Measurements from ENCODE around the gene COL9A3. TPM values are rescaled to one million over a fixed set of nuclear protein-coding genes. Genes with fewer than 3 reads are reported as not detected.
"Not testable (repeated sequence)": the region's sequence is repeated elsewhere in the genome, so short reads cannot be mapped to it uniquely, and the experiment has no call there.

The COL9A3 gene
- total RNA-seq, 1 donor = not detected

DNA sequence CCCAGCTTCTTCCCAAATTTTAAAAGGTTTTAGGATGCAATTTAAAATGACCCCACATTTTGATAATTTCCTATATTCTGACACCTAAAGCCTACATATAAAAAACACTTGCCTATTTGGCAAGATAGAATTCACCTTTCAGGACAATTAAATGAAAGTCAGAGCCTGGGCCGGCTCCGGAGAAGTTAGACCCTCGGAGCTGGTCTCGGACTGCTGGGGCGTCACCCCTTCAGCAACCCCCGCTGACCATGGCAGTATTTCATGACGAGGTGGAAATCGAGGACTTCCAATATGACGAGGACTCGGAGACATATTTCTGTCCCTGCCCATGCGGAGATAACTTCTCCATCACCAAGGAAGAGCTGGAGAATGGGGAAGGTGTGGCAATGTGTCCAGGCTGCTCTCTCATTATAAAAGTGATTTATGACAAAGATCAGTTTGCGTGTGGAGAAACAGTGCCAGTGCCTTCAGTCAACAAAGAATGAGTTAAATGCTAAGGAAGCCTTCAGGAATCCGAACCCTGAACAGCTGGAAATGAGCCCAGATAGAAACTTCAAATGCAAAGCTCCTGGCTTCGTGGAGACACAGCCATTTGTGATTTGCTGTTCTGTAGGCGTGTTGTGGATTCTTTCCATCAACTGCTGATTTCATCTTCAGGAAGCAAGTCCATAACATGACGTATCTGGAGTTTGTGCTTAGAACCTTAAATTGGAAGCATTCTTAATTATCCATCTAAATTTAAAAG is 28.7 kb downstream of the COL9A3 start:
- H2AFZ ChIP-seq (ENCODE audit: low read length) = no peak overlapping the region
- H3K4me3 ChIP-seq (ENCODE audit: insufficient read depth, low read length) = no peak overlapping the region
- H3K9me3 ChIP-seq (ENCODE audit: low read depth, low read length) = no peaks in the 10 kb centered on the region
- peaks cover 5% of the 10 kb centered on the region for H3K27me3 ChIP-seq (ENCODE audit: insufficient read depth, low read length)
- no peak overlapping the region for H3K27ac ChIP-seq (ENCODE audit: low read depth, low read length)
- no peaks in the 10 kb centered on the region for H3K4me1 ChIP-seq (ENCODE audit: insufficient read depth, low read length)
- peaks cover 3% of the 10 kb centered on the region for H4K20me1 ChIP-seq (ENCODE audit: insufficient read depth, low read length)
- no peaks in the 10 kb centered on the region for H3K79me2 ChIP-seq (ENCODE audit: insufficient read depth, low read length)
- TF ChIP-seq, protein P1, sequence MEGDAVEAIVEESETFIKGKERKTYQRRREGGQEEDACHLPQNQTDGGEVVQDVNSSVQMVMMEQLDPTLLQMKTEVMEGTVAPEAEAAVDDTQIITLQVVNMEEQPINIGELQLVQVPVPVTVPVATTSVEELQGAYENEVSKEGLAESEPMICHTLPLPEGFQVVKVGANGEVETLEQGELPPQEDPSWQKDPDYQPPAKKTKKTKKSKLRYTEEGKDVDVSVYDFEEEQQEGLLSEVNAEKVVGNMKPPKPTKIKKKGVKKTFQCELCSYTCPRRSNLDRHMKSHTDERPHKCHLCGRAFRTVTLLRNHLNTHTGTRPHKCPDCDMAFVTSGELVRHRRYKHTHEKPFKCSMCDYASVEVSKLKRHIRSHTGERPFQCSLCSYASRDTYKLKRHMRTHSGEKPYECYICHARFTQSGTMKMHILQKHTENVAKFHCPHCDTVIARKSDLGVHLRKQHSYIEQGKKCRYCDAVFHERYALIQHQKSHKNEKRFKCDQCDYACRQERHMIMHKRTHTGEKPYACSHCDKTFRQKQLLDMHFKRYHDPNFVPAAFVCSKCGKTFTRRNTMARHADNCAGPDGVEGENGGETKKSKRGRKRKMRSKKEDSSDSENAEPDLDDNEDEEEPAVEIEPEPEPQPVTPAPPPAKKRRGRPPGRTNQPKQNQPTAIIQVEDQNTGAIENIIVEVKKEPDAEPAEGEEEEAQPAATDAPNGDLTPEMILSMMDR (IDR thresholded peaks at IDR 0.05; ENCODE audit: extremely low read depth, low read depth, low read length) = no peak
- no peak overlapping the region for H3K4me2 ChIP-seq (ENCODE audit: insufficient read depth, low read length)
- no peak for DNase-seq (ENCODE audit: insufficient read length, low spot score, missing footprints)
- H3K36me3 ChIP-seq (ENCODE audit: insufficient read depth, low read length) = peaks cover 4% of the 10 kb centered on the region

DNA sequence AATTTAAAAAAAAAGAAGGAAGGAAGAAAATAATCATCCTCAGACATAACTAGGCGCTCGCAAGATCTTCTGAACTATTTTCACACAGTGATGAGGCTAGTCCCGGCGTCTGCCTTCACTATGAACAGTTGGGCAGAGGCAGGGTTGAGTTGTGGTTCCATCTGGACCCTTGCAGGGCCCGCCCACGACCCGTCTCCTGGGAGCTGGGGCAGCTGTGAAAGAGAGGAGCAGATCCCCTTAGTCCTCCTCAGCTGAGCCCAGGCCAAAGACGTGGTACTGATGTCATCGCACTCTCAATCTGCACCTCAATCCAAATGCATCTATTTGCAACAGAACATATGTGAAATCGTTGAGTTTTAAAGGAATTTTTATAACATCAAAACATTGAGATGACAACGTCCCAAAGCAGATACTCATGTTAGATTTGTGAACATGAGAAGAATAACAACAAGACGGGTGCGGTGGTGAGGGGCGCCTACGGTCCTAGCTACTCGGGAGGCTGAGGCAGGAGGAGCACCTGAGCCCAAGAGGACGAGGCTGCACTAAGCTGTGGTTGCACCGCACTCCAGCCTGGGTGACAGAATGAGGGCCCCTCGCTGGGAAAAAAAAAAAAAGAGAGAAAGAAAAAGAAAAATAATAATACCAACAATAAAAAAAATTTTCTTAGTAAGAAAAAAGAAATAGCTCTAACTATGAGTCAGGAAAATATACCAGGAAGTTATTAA is 29.5 kb downstream of the COL9A3 start:
- H3K4me2 ChIP-seq (ENCODE audit: insufficient read depth, low read length) = no peak overlapping the region
- TF ChIP-seq, protein P1 (IDR thresholded peaks at IDR 0.05; ENCODE audit: extremely low read depth, low read depth, low read length) = no peak

DNA sequence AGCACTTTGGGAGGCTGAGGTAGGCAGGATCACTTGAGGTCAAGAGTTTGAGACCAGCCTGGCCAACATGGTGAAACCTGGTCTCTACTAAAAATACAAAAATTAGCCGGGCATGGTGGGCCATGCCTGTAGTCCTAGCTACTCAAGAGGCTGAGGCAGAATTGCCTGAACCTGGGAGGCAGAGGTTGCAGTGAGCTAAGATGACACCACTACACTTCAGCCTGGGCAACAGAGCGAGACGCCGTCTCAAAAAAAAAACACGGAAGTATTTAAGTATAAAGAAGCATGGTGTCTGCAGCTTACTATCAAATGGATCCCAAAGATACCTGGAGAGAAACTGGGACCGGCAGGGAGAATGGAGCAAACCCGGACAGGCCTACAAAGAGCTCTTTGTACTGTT is 32.1 kb downstream of the COL9A3 start:
- H3K4me3 ChIP-seq (ENCODE audit: insufficient read depth, low read length); DNase-seq (ENCODE audit: insufficient read length, low spot score, missing footprints); H4K20me1 ChIP-seq (ENCODE audit: insufficient read depth, low read length); H3K79me2 ChIP-seq (ENCODE audit: insufficient read depth, low read length); H3K27me3 ChIP-seq (ENCODE audit: insufficient read depth, low read length); H3K27ac ChIP-seq (ENCODE audit: low read depth, low read length); H3K4me2 ChIP-seq (ENCODE audit: insufficient read depth, low read length); H3K9me3 ChIP-seq (ENCODE audit: low read depth, low read length); H3K4me1 ChIP-seq (ENCODE audit: insufficient read depth, low read length); H2AFZ ChIP-seq (ENCODE audit: low read length): not testable (repeated sequence)
- H3K36me3 ChIP-seq (ENCODE audit: insufficient read depth, low read length) = peaks cover 19% of the 10 kb centered on the region

More for the DNA sequence above, 29.5 kb downstream of the COL9A3 start:
- H3K27ac ChIP-seq (ENCODE audit: low read depth, low read length) = no peak overlapping the region
- peaks cover 3% of the 10 kb centered on the region for H4K20me1 ChIP-seq (ENCODE audit: insufficient read depth, low read length)
- DNase-seq (ENCODE audit: insufficient read length, low spot score, missing footprints) = peak; percentile 57
- H3K9me3 ChIP-seq (ENCODE audit: low read depth, low read length) = no peaks in the 10 kb centered on the region
- H3K79me2 ChIP-seq (ENCODE audit: insufficient read depth, low read length) = no peaks in the 10 kb centered on the region
- no peaks in the 10 kb centered on the region for H3K4me1 ChIP-seq (ENCODE audit: insufficient read depth, low read length)
- no peak overlapping the region for H3K4me3 ChIP-seq (ENCODE audit: insufficient read depth, low read length)
- no peak overlapping the region for H2AFZ ChIP-seq (ENCODE audit: low read length)
- peaks cover 4% of the 10 kb centered on the region for H3K36me3 ChIP-seq (ENCODE audit: insufficient read depth, low read length)
- no peaks in the 10 kb centered on the region for H3K27me3 ChIP-seq (ENCODE audit: insufficient read depth, low read length)

DNA sequence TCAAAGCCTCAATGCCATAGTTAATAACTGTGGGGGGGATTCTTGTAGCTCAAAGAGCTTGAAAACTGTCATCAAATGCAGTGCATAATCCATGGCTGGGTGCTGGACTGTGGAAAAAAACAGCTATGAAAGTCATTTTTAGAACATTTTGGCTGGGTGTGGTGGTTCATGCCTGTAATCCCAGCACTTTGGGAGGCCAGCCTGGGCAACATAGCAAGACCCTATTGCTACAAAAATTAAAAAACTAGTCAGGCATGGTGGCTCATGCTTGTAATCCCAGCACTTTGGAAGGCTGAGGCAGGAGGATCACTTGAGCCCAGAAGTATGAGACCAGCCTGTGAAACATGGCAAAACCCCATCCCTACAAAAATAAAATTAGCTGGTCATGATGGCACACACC is 32.6 kb downstream of the COL9A3 start:
- H3K27ac ChIP-seq (ENCODE audit: low read depth, low read length) = no peak overlapping the region
- no peaks in the 10 kb centered on the region for H3K4me1 ChIP-seq (ENCODE audit: insufficient read depth, low read length)
- H4K20me1 ChIP-seq (ENCODE audit: insufficient read depth, low read length) = peaks cover 3% of the 10 kb centered on the region
- no peaks in the 10 kb centered on the region for H3K9me3 ChIP-seq (ENCODE audit: low read depth, low read length)
- H3K4me3 ChIP-seq (ENCODE audit: insufficient read depth, low read length) = no peak overlapping the region
- TF ChIP-seq, protein P1 (IDR thresholded peaks at IDR 0.05; ENCODE audit: extremely low read depth, low read depth, low read length) = no peak
- H3K27me3 ChIP-seq (ENCODE audit: insufficient read depth, low read length) = no peaks in the 10 kb centered on the region
- no peaks in the 10 kb centered on the region for H3K79me2 ChIP-seq (ENCODE audit: insufficient read depth, low read length)
- H2AFZ ChIP-seq (ENCODE audit: low read length) = no peak overlapping the region
- no peak overlapping the region for H3K4me2 ChIP-seq (ENCODE audit: insufficient read depth, low read length)
- DNase-seq (ENCODE audit: insufficient read length, low spot score, missing footprints) = peak; percentile 38
- peaks cover 21% of the 10 kb centered on the region for H3K36me3 ChIP-seq (ENCODE audit: insufficient read depth, low read length)
